ENCODE results near the gene PTPRB. TPM values are rescaled to one million over a fixed set of nuclear protein-coding genes. Genes with fewer than 3 reads are reported as not detected.

Gene PTPRB
- total RNA-seq, 2 donors from 2014 or later, result not detected

- Mint-ChIP-seq H3K27ac (no peak overlapping the region), H3K4me1 (peaks cover 2% of the 10 kb centered on the region), H3K27me3 (peaks cover 20% of the 10 kb centered on the region), H3K4me3 (no peak overlapping the region), H3K36me3 (ENCODE audit: low read depth) (no peaks in the 10 kb centered on the region)
- no peak for DNase-seq
- no peak for ATAC-seq
- H3K9me3 ChIP-seq (ENCODE audit: control insufficient read depth, low read length, poor library complexity, severe bottlenecking), result no peaks in the 10 kb centered on the region
Observed at GRCh38 chr12:70635755-70636154, 1.5 kb downstream of the PTPRB start.

DNA sequence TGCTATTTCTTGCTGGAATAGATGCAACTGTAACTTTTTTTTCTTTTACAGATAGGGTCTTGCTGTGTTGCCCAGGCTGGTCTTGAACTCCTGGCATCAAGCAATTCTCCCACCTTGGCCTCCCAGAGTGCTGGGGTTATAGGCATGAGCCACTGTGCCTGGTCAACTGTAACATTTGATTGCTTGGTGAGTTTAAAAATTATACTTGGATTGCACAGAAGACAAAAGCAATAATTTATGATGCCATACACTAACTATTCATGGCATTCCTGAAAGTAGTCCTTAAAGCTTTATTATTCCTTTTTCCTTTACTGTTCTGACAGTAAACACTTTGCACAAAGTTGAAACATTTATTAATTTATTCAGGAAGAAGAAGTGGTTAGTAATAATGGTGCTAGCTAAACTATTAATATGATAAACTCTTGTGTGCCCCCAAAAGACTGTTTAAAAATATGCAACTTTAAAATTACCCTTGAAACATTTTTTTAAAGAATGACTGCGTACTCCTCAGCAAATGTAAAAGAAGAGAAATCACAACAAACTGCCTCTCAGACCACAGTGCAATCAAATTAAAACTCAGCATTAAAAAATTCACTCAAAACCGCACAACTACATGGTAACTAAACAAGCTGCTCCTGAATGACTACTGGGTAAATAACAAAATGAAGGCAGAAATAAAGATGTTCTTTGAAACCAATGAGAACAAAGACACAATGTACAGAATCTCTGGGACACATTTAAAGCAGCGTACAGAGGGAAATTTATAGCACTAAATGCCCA lies 8.3 kb downstream of the PTPRB start:
- no peaks in the 10 kb centered on the region for H3K9me3 ChIP-seq (ENCODE audit: control insufficient read depth, low read length, poor library complexity, severe bottlenecking)
- DNase-seq (no peak), ATAC-seq (no peak)
- Mint-ChIP-seq H3K27me3 (no peaks in the 10 kb centered on the region), H3K27ac (no peak overlapping the region), H3K4me1 (no peaks in the 10 kb centered on the region), H3K36me3 (ENCODE audit: low read depth) (no peaks in the 10 kb centered on the region), H3K4me3 (no peak overlapping the region)

GRCh38 chr12:70627677-70628076 lies 9.6 kb downstream of the PTPRB start:
- no peak overlapping the region for H3K27ac Mint-ChIP-seq
- H3K4me1 Mint-ChIP-seq, result no peaks in the 10 kb centered on the region
- no peak for DNase-seq
- H3K4me3 Mint-ChIP-seq, result no peak overlapping the region
- no peaks in the 10 kb centered on the region for H3K36me3 Mint-ChIP-seq (ENCODE audit: low read depth)
- no peak for ATAC-seq
- no peaks in the 10 kb centered on the region for H3K9me3 ChIP-seq (ENCODE audit: control insufficient read depth, low read length, poor library complexity, severe bottlenecking)
- H3K27me3 Mint-ChIP-seq, result no peaks in the 10 kb centered on the region

GRCh38 chr12:70626180-70626579 lies 11.0 kb downstream of the PTPRB start:
- Mint-ChIP-seq H3K4me3 (no peak overlapping the region), H3K36me3 (ENCODE audit: low read depth) (no peaks in the 10 kb centered on the region), H3K27me3 (no peaks in the 10 kb centered on the region), H3K4me1 (no peaks in the 10 kb centered on the region), H3K27ac (no peak overlapping the region)
- H3K9me3 ChIP-seq (ENCODE audit: control insufficient read depth, low read length, poor library complexity, severe bottlenecking), result no peaks in the 10 kb centered on the region
- no peak for ATAC-seq
- no peak for DNase-seq

DNA sequence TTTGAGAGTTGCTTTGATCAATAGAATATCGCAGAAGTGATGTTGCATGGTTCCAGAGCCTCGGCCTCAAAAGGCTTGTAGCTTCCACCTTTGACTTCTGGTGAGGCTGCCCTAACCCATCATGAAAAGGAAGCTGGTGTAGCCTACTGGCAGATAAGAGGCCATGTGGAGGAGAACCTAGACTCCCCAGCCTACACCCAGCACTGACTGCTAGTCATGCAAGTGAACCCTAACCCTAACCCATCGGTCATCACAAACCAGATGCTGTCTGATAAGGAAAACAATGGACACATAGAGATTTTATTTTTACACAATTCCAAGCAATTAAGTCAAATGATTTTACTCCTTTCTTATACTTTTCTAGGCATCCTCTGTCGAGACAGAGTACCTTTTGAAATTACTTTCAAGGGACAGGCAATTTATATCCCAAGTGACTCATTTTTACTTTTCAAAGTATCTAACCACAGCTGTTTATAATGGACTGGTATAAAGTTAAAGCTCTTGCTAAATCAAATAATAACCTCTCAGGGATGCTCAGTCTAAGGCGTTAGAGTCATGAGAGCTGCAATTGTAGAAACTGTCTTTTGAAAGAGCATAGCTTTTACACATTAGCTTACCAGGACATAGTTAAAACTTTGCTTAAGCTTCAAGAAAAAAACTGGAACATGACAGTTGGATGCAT lies 17.6 kb downstream of the PTPRB start:
- no peaks in the 10 kb centered on the region for H3K9me3 ChIP-seq (ENCODE audit: control insufficient read depth, low read length, poor library complexity, severe bottlenecking)
- H3K4me1 Mint-ChIP-seq, result no peaks in the 10 kb centered on the region
- no peak for ATAC-seq
- H3K36me3 Mint-ChIP-seq (ENCODE audit: low read depth), result no peaks in the 10 kb centered on the region
- H3K27ac Mint-ChIP-seq, result no peak overlapping the region
- peaks cover 17% of the 10 kb centered on the region for H3K27me3 Mint-ChIP-seq
- H3K4me3 Mint-ChIP-seq, result no peak overlapping the region
- DNase-seq, result no peak

- Mint-ChIP-seq H3K4me1 (no peaks in the 10 kb centered on the region), H3K27me3 (peaks cover 24% of the 10 kb centered on the region), H3K27ac (no peak overlapping the region), H3K36me3 (ENCODE audit: low read depth) (no peaks in the 10 kb centered on the region), H3K4me3 (no peak overlapping the region)
- no peak for DNase-seq
- H3K9me3 ChIP-seq (ENCODE audit: control insufficient read depth, low read length, poor library complexity, severe bottlenecking), result no peaks in the 10 kb centered on the region
- ATAC-seq, result no peak
Observed at GRCh38 chr12:70618371-70618770, 18.9 kb downstream of the PTPRB start.

DNA sequence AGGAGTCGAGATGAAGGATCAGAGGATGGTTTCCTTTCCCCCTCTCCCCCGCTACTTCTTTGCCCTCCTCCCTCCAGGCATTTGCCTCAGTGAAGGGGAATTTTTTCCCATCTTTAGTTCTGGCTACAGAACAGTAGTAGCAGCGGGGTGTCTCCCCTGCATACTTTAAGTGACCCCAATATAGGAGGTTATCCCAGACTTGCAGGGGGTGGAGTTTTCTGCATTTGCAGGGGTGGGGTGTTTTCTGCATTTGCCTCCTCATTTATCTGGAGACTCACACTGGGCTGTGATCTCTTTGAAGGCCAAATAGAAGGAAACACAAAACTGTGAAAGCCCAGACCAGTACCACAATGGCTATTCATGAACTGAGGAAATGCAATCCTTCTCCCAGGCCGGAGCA lies 19.8 kb downstream of the PTPRB start:
- Mint-ChIP-seq H3K36me3 (ENCODE audit: low read depth) (no peaks in the 10 kb centered on the region), H3K27ac (no peak overlapping the region), H3K4me1 (no peaks in the 10 kb centered on the region), H3K4me3 (no peak overlapping the region), H3K27me3 (peaks cover 29% of the 10 kb centered on the region)
- H3K9me3 ChIP-seq (ENCODE audit: control insufficient read depth, low read length, poor library complexity, severe bottlenecking), result no peaks in the 10 kb centered on the region
- DNase-seq, result no peak
- no peak for ATAC-seq

DNA sequence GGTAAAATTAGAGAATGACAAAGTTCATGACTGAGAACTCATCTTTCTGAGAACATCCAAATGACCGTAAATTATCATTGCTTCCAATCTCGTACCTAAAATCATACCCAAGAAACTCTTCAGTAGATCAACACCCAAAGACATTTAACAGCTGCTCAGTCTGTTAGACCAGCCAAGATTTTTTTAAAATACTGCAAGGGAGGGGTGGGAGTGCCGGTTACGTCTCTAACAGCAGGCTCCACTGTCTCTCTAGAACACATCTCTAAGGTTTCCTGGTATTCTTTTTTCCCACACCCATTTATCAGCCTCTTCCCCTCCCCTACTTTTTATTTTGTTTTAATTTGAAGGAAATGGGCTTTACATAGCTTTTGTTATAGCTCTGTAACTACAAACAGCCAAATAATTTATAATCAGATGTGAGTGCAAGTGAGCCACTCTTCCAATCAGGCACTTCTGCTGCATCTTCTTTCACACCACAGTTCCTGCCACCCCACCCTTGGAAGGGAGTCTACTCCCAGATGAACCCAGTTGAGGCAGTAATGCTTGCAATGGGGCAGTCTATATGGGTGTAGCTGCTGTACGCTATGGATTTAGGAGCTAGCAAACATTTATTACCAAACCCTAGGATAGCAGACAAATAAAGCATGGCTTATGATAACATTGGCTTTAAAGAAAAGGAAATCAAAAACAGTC lies 21.9 kb downstream of the PTPRB start:
- ATAC-seq (no peak), DNase-seq (no peak)
- H3K4me1 Mint-ChIP-seq, result peaks cover 3% of the 10 kb centered on the region
- no peak overlapping the region for H3K4me3 Mint-ChIP-seq
- H3K9me3 ChIP-seq (ENCODE audit: control insufficient read depth, low read length, poor library complexity, severe bottlenecking), result no peaks in the 10 kb centered on the region
- H3K27ac Mint-ChIP-seq, result no peak overlapping the region
- peaks cover 3% of the 10 kb centered on the region for H3K36me3 Mint-ChIP-seq (ENCODE audit: low read depth)
- H3K27me3 Mint-ChIP-seq, result peaks cover 43% of the 10 kb centered on the region

GRCh38 chr12:70609739-70610491 lies 27.3 kb downstream of the PTPRB start:
- no peak overlapping the region for H3K27ac Mint-ChIP-seq
- H3K9me3 ChIP-seq (ENCODE audit: control insufficient read depth, low read length, poor library complexity, severe bottlenecking), result no peaks in the 10 kb centered on the region
- ATAC-seq, result peak; percentile 28
- peak overlapping the region; percentile 80 for H3K4me3 Mint-ChIP-seq
- H3K27me3 Mint-ChIP-seq, result peaks cover 59% of the 10 kb centered on the region
- H3K36me3 Mint-ChIP-seq (ENCODE audit: low read depth), result peaks cover 4% of the 10 kb centered on the region
- H3K4me1 Mint-ChIP-seq, result peaks cover 9% of the 10 kb centered on the region
- no peak for DNase-seq

DNA sequence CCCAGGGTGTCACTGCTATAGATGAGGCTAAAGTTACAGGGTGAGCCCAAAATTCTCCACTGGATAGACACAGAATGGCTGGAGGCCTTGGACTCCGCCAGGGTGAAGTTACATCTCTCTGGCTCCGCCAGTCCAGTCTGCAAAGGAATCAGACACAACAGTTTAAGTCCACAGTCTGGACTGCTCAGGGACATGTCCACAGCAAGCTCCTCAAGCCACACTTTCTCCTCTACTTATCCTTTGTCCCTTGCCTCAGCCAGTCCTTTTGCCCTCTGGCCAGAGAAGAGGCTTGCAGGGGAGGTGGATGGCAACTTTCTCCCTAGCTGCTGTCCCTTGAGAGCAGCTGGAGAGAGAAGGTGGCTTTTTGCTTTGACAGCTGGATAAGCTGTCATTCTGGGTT lies 28.0 kb downstream of the PTPRB start:
- DNase-seq (no peak), ATAC-seq (no peak)
- Mint-ChIP-seq H3K4me3 (peak overlapping the region; percentile 58), H3K27ac (no peak overlapping the region), H3K36me3 (ENCODE audit: low read depth) (peaks cover 4% of the 10 kb centered on the region), H3K4me1 (peaks cover 9% of the 10 kb centered on the region), H3K27me3 (peaks cover 62% of the 10 kb centered on the region)
- H3K9me3 ChIP-seq (ENCODE audit: control insufficient read depth, low read length, poor library complexity, severe bottlenecking), result no peaks in the 10 kb centered on the region

DNA sequence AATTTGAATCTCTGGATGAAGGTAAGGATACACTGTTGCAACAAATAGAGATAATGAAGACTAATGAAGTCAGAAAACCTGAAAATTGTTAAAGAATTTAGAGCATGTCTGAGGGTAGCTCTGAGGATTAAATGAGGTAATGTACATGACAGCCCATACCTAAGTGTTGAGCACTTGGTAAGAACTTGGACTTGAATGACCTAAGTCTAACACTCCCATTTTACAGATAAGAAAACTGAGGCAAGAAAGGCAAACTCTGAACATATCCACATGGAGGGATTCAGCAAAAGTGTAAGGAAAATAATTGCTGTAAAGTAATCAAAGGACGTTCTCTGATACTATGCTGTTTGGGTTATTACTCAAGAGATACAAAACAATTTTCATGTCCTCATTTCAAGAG lies 29.0 kb downstream of the PTPRB start:
- H3K9me3 ChIP-seq (ENCODE audit: control insufficient read depth, low read length, poor library complexity, severe bottlenecking), result no peaks in the 10 kb centered on the region
- no peak for ATAC-seq
- Mint-ChIP-seq H3K4me1 (peaks cover 9% of the 10 kb centered on the region), H3K27me3 (peaks cover 55% of the 10 kb centered on the region), H3K36me3 (ENCODE audit: low read depth) (peaks cover 4% of the 10 kb centered on the region), H3K4me3 (no peak overlapping the region), H3K27ac (no peak overlapping the region)
- no peak for DNase-seq

DNA sequence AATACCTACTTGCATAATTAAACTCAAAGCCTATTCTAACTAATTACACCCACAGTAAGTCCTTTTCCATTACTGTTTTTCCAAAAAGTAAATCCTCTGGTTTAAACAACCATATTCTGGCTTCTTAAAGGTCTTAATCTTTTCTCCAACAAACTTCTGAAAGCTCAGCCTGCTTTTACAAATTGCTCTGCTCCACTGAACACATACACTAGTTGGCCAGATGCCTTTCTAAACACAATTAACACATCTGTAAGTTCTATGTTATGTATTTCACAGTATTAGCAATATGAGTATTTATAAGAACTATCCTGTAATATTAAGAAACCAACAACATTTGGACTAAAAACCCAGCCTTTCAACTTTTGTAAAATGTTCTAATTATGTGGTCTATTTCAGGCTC lies 30.1 kb downstream of the PTPRB start:
- ATAC-seq (no peak), DNase-seq (no peak)
- Mint-ChIP-seq H3K36me3 (ENCODE audit: low read depth) (peaks cover 4% of the 10 kb centered on the region), H3K27ac (no peak overlapping the region), H3K4me3 (no peak overlapping the region), H3K27me3 (peaks cover 51% of the 10 kb centered on the region), H3K4me1 (peaks cover 9% of the 10 kb centered on the region)
- H3K9me3 ChIP-seq (ENCODE audit: control insufficient read depth, low read length, poor library complexity, severe bottlenecking), result no peaks in the 10 kb centered on the region

DNA sequence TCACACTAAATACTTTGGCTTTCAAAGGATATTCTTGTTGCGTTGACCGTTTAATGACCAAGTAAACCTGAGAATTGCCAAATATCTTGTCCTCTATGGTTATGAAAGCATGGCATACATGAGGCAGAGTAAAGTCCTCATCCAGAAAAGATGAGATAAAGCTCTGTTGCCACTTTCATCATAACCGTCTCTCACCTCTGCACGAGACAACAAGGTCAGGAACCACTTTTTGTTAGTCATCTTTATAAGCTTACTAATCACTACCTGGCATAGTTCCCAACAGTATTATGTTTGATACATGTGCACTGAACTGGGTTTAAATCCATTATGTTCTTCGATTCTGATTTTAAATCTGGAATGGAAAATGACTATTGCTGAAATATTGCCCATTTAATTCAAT lies 31.3 kb downstream of the PTPRB start:
- no peak for ATAC-seq
- no peak for DNase-seq
- Mint-ChIP-seq H3K27me3 (peaks cover 44% of the 10 kb centered on the region), H3K36me3 (ENCODE audit: low read depth) (peaks cover 4% of the 10 kb centered on the region), H3K27ac (no peak overlapping the region), H3K4me3 (no peak overlapping the region), H3K4me1 (peaks cover 9% of the 10 kb centered on the region)
- no peaks in the 10 kb centered on the region for H3K9me3 ChIP-seq (ENCODE audit: control insufficient read depth, low read length, poor library complexity, severe bottlenecking)
